ENCODE measurements around the gene CRISPLD2. TPM values are rescaled to one million over a fixed set of nuclear protein-coding genes. Genes with fewer than 3 reads are reported as not detected.
"Not testable (repeated sequence)": the region's sequence is repeated elsewhere in the genome, so short reads cannot be mapped to it uniquely, and the experiment has no call there.

CRISPLD2 gene
- total RNA-seq, 1 donor, result 17.5 TPM

- no peak overlapping the region for H3K4me3 ChIP-seq (ENCODE audit: low read length)
- no peaks in the 10 kb centered on the region for H3K4me1 ChIP-seq (ENCODE audit: insufficient read depth, low read length)
- no peaks in the 10 kb centered on the region for H3K27me3 ChIP-seq (ENCODE audit: insufficient read depth, low read length)
- no peaks in the 10 kb centered on the region for H3K9me3 ChIP-seq (ENCODE audit: low read depth, low read length)
Measured at GRCh38 chr16:84850714-84851113, 30.9 kb downstream of the CRISPLD2 start.

- Histone ChIP-seq H3K4me1 (ENCODE audit: insufficient read depth, low read length) (no peaks in the 10 kb centered on the region), H3K9me3 (ENCODE audit: low read depth, low read length) (no peaks in the 10 kb centered on the region), H3K4me3 (ENCODE audit: low read length) (no peak overlapping the region), H3K27me3 (ENCODE audit: insufficient read depth, low read length) (no peaks in the 10 kb centered on the region)
Measured at GRCh38 chr16:84851192-84852127, 31.7 kb downstream of the CRISPLD2 start.

GRCh38 chr16:84853534-84853933 lies 33.7 kb downstream of the CRISPLD2 start:
- Histone ChIP-seq H3K27me3 (ENCODE audit: insufficient read depth, low read length) (no peaks in the 10 kb centered on the region), H3K9me3 (ENCODE audit: low read depth, low read length) (no peaks in the 10 kb centered on the region), H3K4me1 (ENCODE audit: insufficient read depth, low read length) (no peaks in the 10 kb centered on the region), H3K4me3 (ENCODE audit: low read length) (no peak overlapping the region)

- H3K4me1 ChIP-seq (ENCODE audit: insufficient read depth, low read length), result no peaks in the 10 kb centered on the region
- H3K27me3 ChIP-seq (ENCODE audit: insufficient read depth, low read length), result no peaks in the 10 kb centered on the region
- peaks cover 3% of the 10 kb centered on the region for H3K9me3 ChIP-seq (ENCODE audit: low read depth, low read length)
- no peak overlapping the region for H3K4me3 ChIP-seq (ENCODE audit: low read length)
Measured at GRCh38 chr16:84854759-84855158, 35.0 kb downstream of the CRISPLD2 start.

- not testable (repeated sequence) for H3K27me3 ChIP-seq (ENCODE audit: insufficient read depth, low read length); H3K4me3 ChIP-seq (ENCODE audit: low read length)
Measured at GRCh38 chr16:84855435-84856202, 35.8 kb downstream of the CRISPLD2 start.

DNA sequence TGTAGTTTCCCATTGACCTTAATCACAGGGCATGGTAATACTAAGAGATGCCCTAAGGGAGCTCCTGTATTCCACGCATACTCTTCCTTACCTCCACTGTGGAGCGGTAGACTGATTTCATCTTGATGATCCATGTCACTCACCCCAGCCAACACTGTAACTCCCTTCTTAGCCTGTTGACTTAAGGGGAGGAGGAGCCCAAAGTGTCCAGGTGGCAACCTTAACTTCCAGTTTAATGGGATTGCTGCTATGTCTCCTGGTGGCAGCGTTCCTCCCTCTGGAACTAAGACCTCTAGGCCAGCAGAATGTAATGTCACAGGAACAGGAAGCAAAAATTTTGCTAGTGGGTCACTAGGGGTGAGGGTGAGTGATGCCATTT lies 36.4 kb downstream of the CRISPLD2 start:
- H3K9me3 ChIP-seq (ENCODE audit: low read depth, low read length); H3K27me3 ChIP-seq (ENCODE audit: insufficient read depth, low read length); H3K4me1 ChIP-seq (ENCODE audit: insufficient read depth, low read length); H3K4me3 ChIP-seq (ENCODE audit: low read length): not testable (repeated sequence)

More at GRCh38 chr16:84855435-84856202, 35.8 kb downstream of the CRISPLD2 start:
- not testable (repeated sequence) for H3K4me1 ChIP-seq (ENCODE audit: insufficient read depth, low read length); H3K9me3 ChIP-seq (ENCODE audit: low read depth, low read length)

GRCh38 chr16:84856811-84857210 lies 37.0 kb downstream of the CRISPLD2 start:
- not testable (repeated sequence) for H3K9me3 ChIP-seq (ENCODE audit: low read depth, low read length); H3K4me3 ChIP-seq (ENCODE audit: low read length); H3K27me3 ChIP-seq (ENCODE audit: insufficient read depth, low read length); H3K4me1 ChIP-seq (ENCODE audit: insufficient read depth, low read length)

DNA sequence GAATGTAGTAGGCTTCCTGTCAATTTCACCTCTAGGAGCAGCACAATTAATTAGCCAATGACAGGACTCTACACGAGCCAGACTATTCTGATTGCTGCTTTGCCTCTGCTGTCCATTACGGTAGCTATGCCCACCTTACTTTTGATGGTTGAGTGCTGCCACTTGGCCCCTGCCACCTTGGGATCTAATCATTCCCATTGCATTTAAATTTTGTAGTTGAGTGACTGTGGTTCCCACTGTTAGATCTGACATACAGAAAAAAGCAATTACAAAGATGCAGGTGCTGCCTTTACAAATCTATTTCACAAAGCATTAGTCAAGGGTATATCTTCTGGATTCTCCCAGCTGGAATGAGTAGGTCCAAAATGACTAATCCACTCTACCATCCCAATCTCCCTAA lies 39.9 kb downstream of the CRISPLD2 start:
- peaks cover 7% of the 10 kb centered on the region for H3K9me3 ChIP-seq (ENCODE audit: low read depth, low read length)
- no peaks in the 10 kb centered on the region for H3K27me3 ChIP-seq (ENCODE audit: insufficient read depth, low read length)
- H3K4me3 ChIP-seq (ENCODE audit: low read length), result no peak overlapping the region
- H3K4me1 ChIP-seq (ENCODE audit: insufficient read depth, low read length), result no peaks in the 10 kb centered on the region

DNA sequence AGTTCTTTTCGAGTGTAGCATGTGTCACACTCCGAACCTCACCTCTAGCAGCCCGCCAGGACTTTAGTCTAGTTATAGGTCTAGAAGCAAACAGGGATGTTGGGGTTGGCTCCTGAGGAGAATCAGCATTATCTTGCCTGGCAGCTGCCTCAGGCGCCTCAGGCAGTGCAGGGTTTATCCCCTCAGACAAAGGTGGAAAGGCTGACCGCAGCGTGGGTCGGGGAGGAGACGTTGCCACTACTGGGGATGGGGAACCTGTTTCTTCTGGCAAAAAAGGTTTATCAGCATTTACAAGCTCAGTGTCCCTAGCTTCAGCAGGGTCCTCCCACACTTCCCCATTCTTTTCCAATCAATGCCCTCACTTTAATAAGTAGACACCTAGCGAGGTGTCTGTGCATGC lies 40.6 kb downstream of the CRISPLD2 start:
- H3K4me3 ChIP-seq (ENCODE audit: low read length), result no peak overlapping the region
- peaks cover 7% of the 10 kb centered on the region for H3K9me3 ChIP-seq (ENCODE audit: low read depth, low read length)
- H3K4me1 ChIP-seq (ENCODE audit: insufficient read depth, low read length), result no peaks in the 10 kb centered on the region
- no peaks in the 10 kb centered on the region for H3K27me3 ChIP-seq (ENCODE audit: insufficient read depth, low read length)

- no peaks in the 10 kb centered on the region for H3K27me3 ChIP-seq (ENCODE audit: insufficient read depth, low read length)
Measured at GRCh38 chr16:84861671-84862070, 41.9 kb downstream of the CRISPLD2 start.

GRCh38 chr16:84862804-84863480 lies 43.2 kb downstream of the CRISPLD2 start:
- H3K27me3 ChIP-seq (ENCODE audit: insufficient read depth, low read length), result no peaks in the 10 kb centered on the region
- no peaks in the 10 kb centered on the region for H3K4me1 ChIP-seq (ENCODE audit: insufficient read depth, low read length)
- H3K9me3 ChIP-seq (ENCODE audit: low read depth, low read length), result peaks cover 7% of the 10 kb centered on the region
- H3K4me3 ChIP-seq (ENCODE audit: low read length), result no peak overlapping the region

More at GRCh38 chr16:84861671-84862070, 41.9 kb downstream of the CRISPLD2 start:
- no peaks in the 10 kb centered on the region for H3K4me1 ChIP-seq (ENCODE audit: insufficient read depth, low read length)
- H3K4me3 ChIP-seq (ENCODE audit: low read length), result no peak overlapping the region
- H3K9me3 ChIP-seq (ENCODE audit: low read depth, low read length), result peaks cover 7% of the 10 kb centered on the region

GRCh38 chr16:84863481-84863814 lies 43.7 kb downstream of the CRISPLD2 start:
- Histone ChIP-seq H3K9me3 (ENCODE audit: low read depth, low read length) (peaks cover 7% of the 10 kb centered on the region), H3K4me1 (ENCODE audit: insufficient read depth, low read length) (no peaks in the 10 kb centered on the region), H3K27me3 (ENCODE audit: insufficient read depth, low read length) (no peaks in the 10 kb centered on the region), H3K4me3 (ENCODE audit: low read length) (no peak overlapping the region)

DNA sequence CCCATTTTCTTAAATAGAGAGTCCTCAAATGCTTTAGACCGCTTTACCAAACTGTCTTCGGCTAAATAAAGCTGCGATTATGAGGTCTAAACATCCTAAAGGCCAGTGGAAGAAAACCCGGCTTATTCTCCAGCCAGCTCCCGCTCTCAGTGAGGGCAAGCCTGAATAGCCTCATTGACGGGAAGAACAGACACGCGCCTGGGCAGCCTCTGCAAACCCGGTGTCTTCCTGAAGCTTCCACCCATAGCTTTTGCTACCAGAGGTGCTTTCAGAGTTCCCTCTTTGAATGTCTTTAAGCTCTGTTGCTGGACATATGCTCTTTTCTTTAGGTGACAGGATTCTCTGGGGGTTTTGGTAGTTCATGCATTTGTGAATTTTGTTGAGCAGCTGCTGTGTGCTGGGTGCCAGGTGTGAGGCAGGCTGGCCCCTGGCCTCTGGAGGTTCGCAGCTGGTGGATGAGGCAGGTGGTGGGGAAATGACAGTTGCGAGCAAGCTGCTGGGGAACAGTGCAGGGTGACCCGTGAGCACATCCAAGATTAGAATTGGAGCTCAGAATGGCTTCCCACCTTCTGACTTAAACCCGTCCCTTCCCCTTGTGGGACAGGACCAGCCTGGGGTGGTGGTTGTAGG lies 44.7 kb downstream of the CRISPLD2 start:
- Histone ChIP-seq H3K4me3 (ENCODE audit: low read length) (no peak overlapping the region), H3K4me1 (ENCODE audit: insufficient read depth, low read length) (no peaks in the 10 kb centered on the region), H3K27me3 (ENCODE audit: insufficient read depth, low read length) (no peaks in the 10 kb centered on the region), H3K9me3 (ENCODE audit: low read depth, low read length) (peaks cover 7% of the 10 kb centered on the region)

- no peak overlapping the region for H3K4me3 ChIP-seq (ENCODE audit: low read length)
- no peaks in the 10 kb centered on the region for H3K27me3 ChIP-seq (ENCODE audit: insufficient read depth, low read length)
- no peaks in the 10 kb centered on the region for H3K9me3 ChIP-seq (ENCODE audit: low read depth, low read length)
- no peaks in the 10 kb centered on the region for H3K4me1 ChIP-seq (ENCODE audit: insufficient read depth, low read length)
Measured at GRCh38 chr16:84867696-84868095, 47.9 kb downstream of the CRISPLD2 start.

GRCh38 chr16:84868328-84868727 lies 48.5 kb downstream of the CRISPLD2 start:
- Histone ChIP-seq H3K27me3 (ENCODE audit: insufficient read depth, low read length) (no peaks in the 10 kb centered on the region), H3K4me3 (ENCODE audit: low read length) (no peak overlapping the region), H3K4me1 (ENCODE audit: insufficient read depth, low read length) (no peaks in the 10 kb centered on the region), H3K9me3 (ENCODE audit: low read depth, low read length) (no peaks in the 10 kb centered on the region)

Data from mononuclear cell (primary cell).